Heart left ventricle (tissue), 13 donors: ENCODE results near the gene GPHA2.

Source experiments
- CTCF ChIP-seq, 12 donors: fragments of 200-600 bp; sonication (generic) in 4 of 12; IDR thresholded peaks; one replicate each; pipeline versions ENCODE4 v1.5.0 to v1.8.0; 2018 to 2022; ENCODE audit warnings: antibody characterized with exemption in 12 of 12, mild to moderate bottlenecking in 5 of 12
- POLR2A ChIP-seq, 2 donors: fragments of 450-650 bp; IDR thresholded peaks; one replicate each; pipeline ENCODE4 v1.6.1; 2017; ENCODE audit warnings: antibody characterized with exemption in 2 of 2, mild to moderate bottlenecking in 2 of 2, moderate library complexity in 2 of 2
- donor health status: ischemic (EF 13 %, LVEDD 7.1; RV severe dilation, severe dysfunction).
- donor health status: DM: no; HTN: yes; CAD: no.
- donor health status: DM: no; HTN: no; CAD: no.
- donor health status: ischemic (EF 25% LVEDD 6.9; RV normal size, moderate dysfunction).
- donor health status: ischemic (EF 25% LVEDD 5.7; RV mildly dilated, moderate dysfunction).
- donor health status: ischemic (EF 35%, LVEDD 5.7; RV mildly dilated, moderate dysfunction).
- donor health status: nonischemic (EF 11% LVEDD 7.7; RV severe dilation, severe dysfunction).
- donor health status: DM: yes; HTN: yes; CAD: no.
- donor health status: PGD.
- donor health status: ischemic (EF 29% LVEDD 5.4; RV normal size, mild dysfunction).
- donor health status: nonischemic (EF 23%, LVEDD 6.1; RV moderate dilation, normal function).

GRCh38 chr11:64921384-64921783 is 14.3 kb downstream of the GPHA2 start:
- no peak for TF ChIP-seq CTCF (IDR thresholded peaks at IDR 0.05)
- no peak for TF ChIP-seq POLR2A (IDR thresholded peaks at IDR 0.05)
